Natural killer cell treated with Interleukin-12 subunit alpha and Interleukin-12 subunit beta and Interleukin-15 and Interleukin-18, amount 100 ng/mL, for 72 hours (primary cell): ENCODE measurements around the gene SLC35F6. TPM values are rescaled to one million over a fixed set of nuclear protein-coding genes. Genes with fewer than 3 reads are reported as not detected.
"Not testable (repeated sequence)": the region's sequence is repeated elsewhere in the genome, so short reads cannot be mapped to it uniquely, and the experiment has no call there.

Experiments used
- ATAC-seq, 2 donors: fragments of 150-1000 bp; cut with Tn5 transposase in 1 of 2; sonication (Bioruptor Pico), chemical (Tn5 transposase) in 1 of 2; 2 replicates each; pipeline ENCODE4 v1.10.0; 2021
- DNase-seq: peaks from one replicate; pipeline ENCODE4 v3.0.0; 2022; ENCODE audit warnings: low spot score
- H3K27ac Mint-ChIP-seq, 2 donors: 1 replicate in 1 of 2; 2 replicates in 1 of 2; pipeline ENCODE4 v1.8.0; 2022; ENCODE audit warnings: mixed read lengths in 2 of 2, mild to moderate bottlenecking in 1 of 2, moderate library complexity in 1 of 2
- H3K27me3 Mint-ChIP-seq, 2 donors: 1 replicate in 1 of 2; 2 replicates in 1 of 2; pipeline ENCODE4 v1.8.0; 2022; ENCODE audit warnings: mixed read lengths in 2 of 2
- H3K36me3 Mint-ChIP-seq: one replicate; pipeline ENCODE4 v1.8.0; 2022; ENCODE audit warnings: mixed read lengths
- H3K4me1 Mint-ChIP-seq, 2 donors: 1 replicate in 1 of 2; 2 replicates in 1 of 2; pipeline ENCODE4 v1.8.0; 2022; ENCODE audit warnings: low read depth in 2 of 2, mixed read lengths in 2 of 2, mild to moderate bottlenecking in 1 of 2
- H3K4me3 Mint-ChIP-seq: one replicate; pipeline ENCODE4 v1.8.0; 2022; ENCODE audit warnings: mixed read lengths
- H3K9me3 Mint-ChIP-seq: 2 replicates; pipeline ENCODE4 v1.8.0; 2022; ENCODE audit warnings: mixed read lengths
- total RNA-seq, 2 donors: library from RNA; stranded (reverse); gene quantifications; one replicate each; pipeline ENCODE4 v1.2.3, GENCODE V29; 2022

The SLC35F6 gene
- total RNA-seq, 2 donors from 2014 or later: 15.5 to 17.7 TPM

GRCh38 chr2:26739514-26739913 is 24.6 kb upstream of the SLC35F6 start:
- no peak for ATAC-seq
- H3K9me3 Mint-ChIP-seq: no peaks in the 10 kb centered on the region
- H3K36me3 Mint-ChIP-seq: no peaks in the 10 kb centered on the region
- no peak overlapping the region for H3K27ac Mint-ChIP-seq
- H3K27me3 Mint-ChIP-seq: peaks cover 0 to 12% of the 10 kb centered on the region in 2 donors
- no peak overlapping the region for H3K4me3 Mint-ChIP-seq
- DNase-seq: no peak
- peaks cover 16 to 27% of the 10 kb centered on the region in 2 donors for H3K4me1 Mint-ChIP-seq

DNA sequence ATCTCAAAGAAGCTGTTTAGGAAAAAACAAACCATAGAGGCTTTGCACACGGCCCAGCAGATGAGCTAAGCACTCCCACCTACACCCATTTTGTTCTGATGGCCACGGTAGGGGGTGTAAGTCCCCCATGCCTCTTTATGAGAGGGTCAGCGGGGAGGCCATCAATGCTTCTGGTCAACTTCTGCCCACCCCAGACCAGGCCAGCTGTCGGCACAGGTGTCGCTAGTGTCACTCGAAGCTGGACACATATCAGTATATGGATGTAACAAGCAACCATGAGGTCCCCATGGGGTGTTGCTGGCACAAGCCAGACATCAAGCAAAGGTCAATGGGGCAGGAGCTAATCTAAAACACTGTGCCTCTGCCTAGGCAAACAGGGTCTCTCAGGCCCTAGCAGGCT is 23.7 kb upstream of the SLC35F6 start:
- ATAC-seq: no peak
- Mint-ChIP-seq H3K27ac (no peak overlapping the region), H3K36me3 (no peaks in the 10 kb centered on the region), H3K9me3 (no peaks in the 10 kb centered on the region), H3K4me3 (no peak overlapping the region), H3K4me1 (peaks cover 16 to 22% of the 10 kb centered on the region in 2 donors), H3K27me3 (peaks cover 0 to 9% of the 10 kb centered on the region in 2 donors)
- no peak for DNase-seq

- H3K27ac Mint-ChIP-seq: peak overlapping the region in 1 of 2 donors; percentile 4
- H3K4me3 Mint-ChIP-seq: peak overlapping the region; percentile 41
- H3K27me3 Mint-ChIP-seq: peaks cover 0 to 9% of the 10 kb centered on the region in 2 donors
- no peaks in the 10 kb centered on the region for H3K36me3 Mint-ChIP-seq
- H3K9me3 Mint-ChIP-seq: no peaks in the 10 kb centered on the region
- peak; percentile 83 to 88 for ATAC-seq
- DNase-seq: no peak
- H3K4me1 Mint-ChIP-seq: peaks cover 16 to 21% of the 10 kb centered on the region in 2 donors
Observed at GRCh38 chr2:26740890-26741302, 23.2 kb upstream of the SLC35F6 start.

GRCh38 chr2:26742048-26742770 is 21.9 kb upstream of the SLC35F6 start:
- no peak for ATAC-seq
- H3K4me1 Mint-ChIP-seq: peaks cover 16 to 20% of the 10 kb centered on the region in 2 donors
- no peaks in the 10 kb centered on the region for H3K9me3 Mint-ChIP-seq
- H3K27me3 Mint-ChIP-seq: peaks cover 0 to 7% of the 10 kb centered on the region in 2 donors
- H3K4me3 Mint-ChIP-seq: no peak overlapping the region
- no peak for DNase-seq
- H3K27ac Mint-ChIP-seq: peak overlapping the region in 1 of 2 donors; percentile 4
- no peaks in the 10 kb centered on the region for H3K36me3 Mint-ChIP-seq

GRCh38 chr2:26743852-26744251 is 20.2 kb upstream of the SLC35F6 start:
- Mint-ChIP-seq H3K4me1 (peaks cover 16 to 19% of the 10 kb centered on the region in 2 donors), H3K27ac (no peak overlapping the region), H3K9me3 (no peaks in the 10 kb centered on the region), H3K27me3 (peaks cover 0 to 6% of the 10 kb centered on the region in 2 donors), H3K4me3 (no peak overlapping the region), H3K36me3 (no peaks in the 10 kb centered on the region)
- ATAC-seq (no peak), DNase-seq (no peak)

- Mint-ChIP-seq H3K9me3 (no peaks in the 10 kb centered on the region), H3K36me3 (no peaks in the 10 kb centered on the region), H3K4me1 (peaks cover 16% of the 10 kb centered on the region in 2 donors), H3K4me3 (no peak overlapping the region), H3K27ac (no peak overlapping the region), H3K27me3 (peaks cover 0 to 6% of the 10 kb centered on the region in 2 donors)
- DNase-seq (no peak), ATAC-seq (no peak)
Observed at GRCh38 chr2:26744953-26745352, 19.1 kb upstream of the SLC35F6 start.

DNA sequence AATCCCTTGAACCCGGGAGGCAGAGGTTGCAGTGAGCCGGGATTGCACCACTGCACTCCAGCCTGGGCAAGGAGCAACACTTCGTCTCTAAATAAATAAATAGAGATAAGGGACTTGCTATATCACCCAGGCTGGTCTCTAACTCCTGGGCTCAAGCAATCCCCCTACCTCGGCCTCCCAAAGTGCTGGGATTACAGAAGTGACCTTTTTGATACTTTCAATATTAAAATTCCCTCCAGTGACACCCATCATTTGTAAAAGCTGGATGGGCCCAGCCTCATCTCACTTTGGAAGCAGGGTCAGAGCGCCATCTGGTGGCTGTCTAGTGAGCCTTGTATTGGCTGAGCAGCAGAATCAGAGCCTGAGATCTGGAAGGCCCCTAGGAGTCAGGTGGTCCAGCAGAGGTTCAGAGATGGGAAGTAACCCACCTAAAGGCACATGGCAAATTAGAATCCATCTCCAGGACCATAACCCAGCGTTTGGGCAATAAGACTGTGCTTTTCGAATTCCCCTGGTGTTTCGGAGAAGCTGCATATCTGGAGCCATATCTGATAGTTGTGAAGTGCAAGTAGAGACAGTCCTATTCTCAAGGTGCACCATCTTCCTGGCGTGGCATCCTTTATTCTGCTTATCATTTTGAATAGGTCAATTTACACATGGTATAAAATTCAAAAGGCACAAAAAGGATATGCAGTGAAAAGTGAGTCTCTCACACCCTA is 18.3 kb upstream of the SLC35F6 start:
- Mint-ChIP-seq H3K4me1 (peaks cover 10 to 14% of the 10 kb centered on the region in 2 donors), H3K36me3 (no peaks in the 10 kb centered on the region), H3K27me3 (peaks cover 0 to 6% of the 10 kb centered on the region in 2 donors), H3K4me3 (no peak overlapping the region), H3K27ac (no peak overlapping the region), H3K9me3 (no peaks in the 10 kb centered on the region)
- DNase-seq (peak; percentile 84), ATAC-seq (peak; percentile 69 to 80)

DNA sequence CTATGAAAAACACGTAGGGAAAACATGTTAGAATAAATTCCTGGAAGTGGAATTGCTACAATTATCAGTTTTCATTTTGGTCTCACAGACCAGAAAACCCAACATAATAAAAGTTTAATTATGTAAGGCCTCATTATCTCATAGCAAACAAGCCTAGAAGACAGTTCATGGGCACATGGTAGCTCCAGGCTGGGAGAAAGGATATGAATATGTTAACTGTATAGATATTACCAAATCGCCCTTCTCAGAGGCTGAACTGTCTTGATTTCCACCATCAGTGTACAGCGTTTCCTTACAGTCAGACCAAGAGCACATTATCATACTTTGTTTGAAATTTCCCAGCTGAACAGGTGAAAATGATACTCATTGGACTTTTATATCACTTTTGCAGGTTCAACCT is 17.1 kb upstream of the SLC35F6 start:
- H3K36me3 Mint-ChIP-seq: no peaks in the 10 kb centered on the region
- H3K27me3 Mint-ChIP-seq: no peaks in the 10 kb centered on the region
- H3K9me3 Mint-ChIP-seq: no peaks in the 10 kb centered on the region
- H3K4me3 Mint-ChIP-seq: no peak overlapping the region
- no peak for DNase-seq
- H3K4me1 Mint-ChIP-seq: peaks cover 0 to 3% of the 10 kb centered on the region in 2 donors
- no peak for ATAC-seq
- H3K27ac Mint-ChIP-seq: no peak overlapping the region

- not testable (repeated sequence) for H3K9me3 Mint-ChIP-seq, H3K4me3 Mint-ChIP-seq, H3K27ac Mint-ChIP-seq, ATAC-seq, DNase-seq, H3K27me3 Mint-ChIP-seq, H3K36me3 Mint-ChIP-seq, H3K4me1 Mint-ChIP-seq
Observed at GRCh38 chr2:26749787-26750420, 14.2 kb upstream of the SLC35F6 start.

DNA sequence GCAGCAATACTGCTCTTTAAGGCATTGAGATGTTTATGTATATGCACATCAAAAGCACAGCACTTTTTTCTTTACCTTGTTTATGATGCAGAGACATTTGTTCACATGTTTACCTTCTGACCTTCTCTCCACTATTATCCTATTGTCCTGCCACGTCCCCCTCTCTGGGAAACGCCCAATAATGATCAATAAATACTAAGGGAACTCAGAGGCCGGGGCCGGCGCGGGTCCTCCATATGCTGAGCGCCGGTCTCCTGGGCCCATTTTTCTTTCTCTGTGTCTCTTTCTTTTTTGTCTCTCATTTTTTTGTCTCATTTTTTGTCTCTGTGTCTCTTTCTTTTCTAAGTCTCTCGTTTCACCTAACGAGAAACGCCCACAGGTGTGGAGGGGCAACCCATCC is 13.6 kb upstream of the SLC35F6 start:
- not testable (repeated sequence) for DNase-seq, H3K27ac Mint-ChIP-seq, H3K36me3 Mint-ChIP-seq, H3K9me3 Mint-ChIP-seq, H3K4me1 Mint-ChIP-seq, H3K4me3 Mint-ChIP-seq, ATAC-seq, H3K27me3 Mint-ChIP-seq

DNA sequence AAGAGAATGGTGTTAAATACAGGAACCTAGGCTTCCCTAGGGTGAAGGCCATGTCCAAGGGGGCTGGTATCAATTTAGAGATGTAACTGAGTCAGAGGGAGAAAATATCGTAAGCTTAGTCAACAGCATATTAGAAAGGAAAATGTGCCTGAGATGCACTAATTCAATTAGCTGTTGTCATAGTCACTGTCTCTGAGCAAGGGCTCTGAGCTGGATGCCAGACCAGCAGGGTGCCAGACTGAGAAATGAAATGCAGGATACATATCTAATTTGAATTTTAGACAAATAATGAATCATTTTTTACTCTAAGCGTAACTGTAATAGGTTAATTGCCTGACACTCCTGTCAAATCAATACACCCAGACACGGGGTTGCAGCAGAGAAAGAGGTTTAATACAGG is 11.4 kb upstream of the SLC35F6 start:
- DNase-seq: no peak

DNA sequence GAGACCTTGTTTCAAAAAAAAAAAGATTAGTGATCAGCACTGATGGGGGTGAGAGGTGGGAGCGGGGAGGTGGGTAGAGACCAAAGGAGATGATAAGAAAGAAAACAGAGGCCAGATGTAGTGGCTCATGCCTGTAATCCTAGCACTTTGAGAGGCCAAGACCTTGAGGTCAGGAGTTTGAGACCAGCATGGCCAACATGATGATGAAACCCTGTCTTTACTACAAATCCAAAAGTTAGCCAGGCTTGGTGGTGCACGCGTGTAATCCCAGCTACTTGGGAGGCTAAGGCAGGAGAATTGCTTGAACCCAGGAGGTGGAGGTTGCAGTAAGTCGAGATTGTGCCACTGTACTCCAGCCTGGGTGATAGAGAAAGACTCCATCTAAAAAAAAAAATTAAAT is 9.5 kb upstream of the SLC35F6 start:
- Mint-ChIP-seq H3K9me3 (no peaks in the 10 kb centered on the region), H3K27ac (no peak overlapping the region)
- no peak for ATAC-seq

More for the DNA sequence above, 11.4 kb upstream of the SLC35F6 start:
- Mint-ChIP-seq H3K27me3 (no peaks in the 10 kb centered on the region), H3K9me3 (no peaks in the 10 kb centered on the region), H3K4me1 (peaks cover 0 to 2% of the 10 kb centered on the region in 2 donors), H3K27ac (no peak overlapping the region), H3K4me3 (no peak overlapping the region), H3K36me3 (no peaks in the 10 kb centered on the region)
- no peak for ATAC-seq

DNA sequence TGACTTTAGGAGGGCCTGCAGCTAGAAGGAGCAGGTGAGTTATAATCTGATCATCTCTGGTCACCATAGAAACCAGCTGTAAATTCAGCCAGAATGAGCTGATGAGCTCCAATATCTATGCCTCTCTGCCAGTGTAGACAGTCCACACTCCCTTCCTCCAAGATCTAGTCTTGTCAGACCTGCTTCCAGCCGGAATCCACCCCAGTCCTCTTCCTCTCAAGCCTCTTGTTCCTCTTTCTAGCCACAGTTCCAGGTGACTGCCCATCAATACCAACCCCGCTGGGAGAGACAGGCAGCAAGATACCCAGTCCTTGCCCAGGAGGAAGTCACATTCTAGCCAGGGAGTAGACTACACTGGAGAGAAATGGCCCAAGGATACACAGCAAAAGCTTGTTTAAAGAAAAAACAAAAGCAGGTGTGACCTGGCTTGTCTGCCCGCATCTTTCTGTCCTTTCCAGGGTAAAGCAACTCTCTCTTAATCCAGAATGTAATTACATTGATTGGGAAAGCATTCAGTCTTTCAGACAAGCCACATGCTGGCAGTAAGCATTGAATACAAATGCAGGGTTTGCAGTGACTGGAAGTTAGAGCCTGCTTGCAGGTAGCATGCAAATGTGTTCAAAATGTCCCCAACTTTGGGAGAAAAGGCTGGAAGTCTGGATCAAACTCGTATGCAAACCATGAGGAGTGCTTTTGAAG is 9.0 kb upstream of the SLC35F6 start:
- DNase-seq (no peak), ATAC-seq (no peak)
- no peaks in the 10 kb centered on the region for H3K36me3 Mint-ChIP-seq
- no peaks in the 10 kb centered on the region for H3K27me3 Mint-ChIP-seq
- no peaks in the 10 kb centered on the region for H3K9me3 Mint-ChIP-seq
- peaks cover 9 to 10% of the 10 kb centered on the region in 2 donors for H3K4me1 Mint-ChIP-seq
- H3K27ac Mint-ChIP-seq: no peak overlapping the region
- no peak overlapping the region for H3K4me3 Mint-ChIP-seq

More for the DNA sequence above, 9.5 kb upstream of the SLC35F6 start:
- Mint-ChIP-seq H3K27me3 (no peaks in the 10 kb centered on the region), H3K4me1 (peaks cover 9 to 10% of the 10 kb centered on the region in 2 donors), H3K4me3 (no peak overlapping the region), H3K36me3 (no peaks in the 10 kb centered on the region)
- no peak for DNase-seq
